Activated CD8-positive, alpha-beta memory T cell treated with anti-CD3 and anti-CD28 coated beads for 48 hours (primary cell): ENCODE measurements around the gene IGFBP2.

Experiments used
- DNase-seq, 3 experiments: peaks; one replicate each; pipeline ENCODE4 v3.0.0-alpha.2; 2020; ENCODE audit warnings: low read depth in 2 of 3, low spot score in 2 of 3

IGFBP2 gene

GRCh38 chr2:216700088-216700567 is 66.9 kb downstream of the IGFBP2 start:
- no peak for DNase-seq

GRCh38 chr2:216700781-216701180 is 67.6 kb downstream of the IGFBP2 start:
- DNase-seq, result no peak

DNA sequence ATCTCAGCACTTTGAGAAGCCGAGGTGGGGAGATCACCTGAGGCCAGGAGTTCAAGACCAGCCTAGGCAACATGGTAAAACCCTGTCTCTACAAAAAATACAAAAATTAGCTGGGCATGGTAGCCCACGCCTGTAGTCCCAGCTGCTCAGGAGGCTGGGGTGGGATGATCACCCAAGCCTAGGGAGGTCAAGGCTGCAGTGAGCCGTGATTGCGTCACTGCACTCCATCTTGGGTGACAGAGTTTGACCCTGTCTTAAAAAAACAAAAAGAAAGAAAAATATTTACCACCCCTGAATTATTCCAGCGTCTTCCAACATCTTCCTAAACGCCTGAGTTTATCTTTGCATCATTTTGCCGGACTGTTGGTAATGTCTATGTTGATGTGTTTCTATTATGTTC is 68.3 kb downstream of the IGFBP2 start:
- no peak for DNase-seq

GRCh38 chr2:216702756-216703155 is 69.5 kb downstream of the IGFBP2 start:
- no peak for DNase-seq

DNA sequence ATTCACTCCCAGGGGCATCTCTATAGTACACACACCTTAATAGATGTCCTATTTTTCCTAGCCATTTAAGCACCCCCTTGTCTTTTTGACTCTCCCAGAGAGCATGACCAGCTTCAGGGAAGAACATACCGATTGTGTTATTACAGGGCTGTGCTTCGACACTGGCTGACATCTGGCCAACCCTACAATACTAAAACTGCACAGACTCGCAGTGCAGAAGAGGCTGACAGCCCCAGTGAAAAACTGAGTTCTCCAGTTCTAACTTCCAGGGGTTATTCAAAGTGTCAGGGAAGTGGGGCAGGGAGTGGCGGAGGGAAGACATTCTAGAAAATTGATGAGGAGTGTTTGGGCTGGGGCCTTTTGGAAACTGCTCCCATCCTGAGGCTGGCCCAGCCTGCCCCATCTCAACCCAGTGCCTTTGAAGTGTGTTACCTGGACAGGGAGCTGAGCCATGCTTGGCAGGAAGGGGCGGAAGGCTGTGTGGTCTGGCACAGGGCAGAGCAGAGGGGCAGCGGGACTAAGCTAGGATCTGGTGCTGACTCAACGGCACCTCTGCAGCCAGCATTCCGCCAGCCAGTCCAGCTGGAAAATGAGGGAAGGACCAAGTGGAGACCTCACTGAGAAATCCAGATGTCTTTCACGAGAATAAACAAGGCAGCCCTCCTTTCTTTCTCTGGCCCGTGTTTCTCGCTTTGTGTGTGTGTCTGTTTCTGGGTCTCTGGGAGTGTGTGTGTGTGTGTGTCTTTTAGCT is 77.5 kb downstream of the IGFBP2 start:
- no peak for DNase-seq

DNA sequence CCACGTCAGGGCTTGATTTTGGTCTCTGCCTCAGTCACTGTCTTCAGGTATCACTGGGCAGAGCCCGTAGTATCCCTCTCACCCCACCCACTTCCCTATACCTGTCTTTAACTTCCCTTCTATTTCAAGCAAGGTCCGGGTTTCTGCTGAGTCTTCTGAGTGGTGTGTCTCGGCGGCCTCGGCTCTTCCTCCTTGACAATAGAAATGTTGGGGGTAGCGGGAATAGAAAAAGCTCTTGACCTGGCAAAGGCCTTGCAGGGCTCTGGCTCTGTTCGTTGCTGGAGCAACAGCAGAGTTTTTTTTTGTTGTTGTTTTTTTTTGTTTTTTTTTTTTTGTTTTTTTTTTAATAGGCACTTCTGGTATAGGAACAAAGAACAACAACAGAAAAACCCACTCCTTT is 78.1 kb downstream of the IGFBP2 start:
- DNase-seq, result no peak

DNA sequence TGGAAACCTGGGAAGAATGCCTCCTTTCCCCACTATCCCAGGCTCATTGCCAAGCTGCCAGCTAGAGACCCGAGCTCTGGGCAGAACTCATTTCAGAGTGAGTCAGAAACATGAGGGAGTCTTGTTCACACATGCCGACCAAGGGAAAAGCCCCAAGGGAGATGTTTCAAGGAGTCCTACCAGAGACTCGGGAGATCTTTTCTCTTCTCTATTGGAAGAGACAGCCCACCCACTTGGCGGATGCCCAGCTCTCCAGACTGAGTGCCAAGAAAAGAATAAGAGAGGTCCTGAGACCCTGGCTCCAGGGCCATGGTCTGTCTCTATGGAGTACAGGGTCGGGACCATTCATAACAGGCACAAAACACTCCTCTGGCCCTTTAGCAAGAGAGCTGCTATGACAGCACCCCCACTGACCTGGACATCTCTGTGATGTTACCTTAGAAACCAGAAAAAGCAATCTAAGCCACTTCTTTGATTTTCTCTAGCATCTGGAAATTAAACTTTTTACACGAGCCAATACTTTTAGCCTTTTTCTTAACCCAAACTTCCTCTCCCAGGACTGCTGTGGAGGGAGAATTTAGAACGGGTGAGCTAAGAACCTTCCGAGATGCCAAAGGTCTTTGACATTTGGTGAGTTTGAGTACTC is 80.6 kb downstream of the IGFBP2 start:
- DNase-seq, result no peak
